ENCODE results near the gene RAET1L.
"Not testable (repeated sequence)": the region's sequence is repeated elsewhere in the genome, so short reads cannot be mapped to it uniquely, and the experiment has no call there.

DNA sequence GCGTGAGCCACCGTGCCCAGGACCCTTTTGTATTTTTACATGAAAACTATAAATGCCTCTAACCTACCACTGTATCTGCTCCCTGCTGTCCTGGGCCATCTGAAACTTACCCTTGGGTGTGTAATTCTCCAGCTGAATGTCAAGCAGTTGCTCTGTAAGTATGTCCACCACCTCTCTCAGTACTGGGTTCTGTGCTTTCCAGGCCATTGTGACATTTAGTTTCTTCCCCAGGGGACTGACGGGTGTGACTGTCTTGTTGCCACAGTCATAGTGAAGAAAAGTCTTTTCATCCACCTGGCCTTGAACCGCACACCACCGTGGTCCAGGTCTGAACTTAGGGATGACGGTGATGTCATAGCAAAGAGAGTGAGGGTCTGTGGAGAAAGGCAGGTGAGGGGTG is 3.5 kb downstream of the RAET1L start:
- TF ChIP-seq EZH2 (IDR thresholded peaks at IDR 0.05; ENCODE audit: insufficient read depth, poor library complexity, severe bottlenecking); EZH2phosphoT487 (IDR thresholded peaks at IDR 0.05; ENCODE audit: insufficient read depth, low read depth): not testable (repeated sequence)

Measured in GM23248 (cell line).